Measurements from ENCODE around the gene SRP19.

- TF ChIP-seq CTCF (optimal IDR thresholded peaks at IDR 0.05 in 1 of 3, IDR thresholded peaks at IDR 0.05 in 1 of 3, conservative IDR thresholded peaks at IDR 0.05 in 1 of 3; ENCODE audit: extremely low read depth in 1 of 3, insufficient read depth in 2 of 3, low read length in 3 of 3): no peak
- TF ChIP-seq EZH2 (IDR thresholded peaks at IDR 0.05; ENCODE audit: low read length): no peak
Observed at GRCh38 chr5:112849912-112850311, 11.2 kb upstream of the SRP19 start.
